ENCODE results near the gene SH3RF3.

DNA sequence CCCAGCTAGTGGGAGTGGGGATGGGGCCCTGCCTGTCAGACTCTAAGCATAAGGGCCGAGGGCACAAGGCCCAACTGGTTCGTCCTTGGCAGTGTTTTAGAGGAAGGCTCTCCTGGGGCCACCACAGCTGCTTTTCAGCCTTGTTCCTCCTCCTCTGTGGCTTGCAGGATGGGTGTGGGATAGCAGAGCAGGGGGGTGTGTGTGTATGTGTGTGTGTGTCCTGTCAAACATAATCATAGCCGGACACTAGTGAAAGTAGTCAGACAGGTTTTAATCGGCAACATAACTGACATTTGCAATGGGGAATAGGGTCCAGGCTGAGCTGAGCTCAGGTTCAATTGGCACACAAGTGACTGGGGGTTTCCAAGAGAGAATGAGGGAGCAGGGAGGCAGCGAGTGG is 370.6 kb downstream of the SH3RF3 start:
- no peak for TF ChIP-seq POLR2A (IDR thresholded peaks at IDR 0.05)
- TF ChIP-seq, protein P1, sequence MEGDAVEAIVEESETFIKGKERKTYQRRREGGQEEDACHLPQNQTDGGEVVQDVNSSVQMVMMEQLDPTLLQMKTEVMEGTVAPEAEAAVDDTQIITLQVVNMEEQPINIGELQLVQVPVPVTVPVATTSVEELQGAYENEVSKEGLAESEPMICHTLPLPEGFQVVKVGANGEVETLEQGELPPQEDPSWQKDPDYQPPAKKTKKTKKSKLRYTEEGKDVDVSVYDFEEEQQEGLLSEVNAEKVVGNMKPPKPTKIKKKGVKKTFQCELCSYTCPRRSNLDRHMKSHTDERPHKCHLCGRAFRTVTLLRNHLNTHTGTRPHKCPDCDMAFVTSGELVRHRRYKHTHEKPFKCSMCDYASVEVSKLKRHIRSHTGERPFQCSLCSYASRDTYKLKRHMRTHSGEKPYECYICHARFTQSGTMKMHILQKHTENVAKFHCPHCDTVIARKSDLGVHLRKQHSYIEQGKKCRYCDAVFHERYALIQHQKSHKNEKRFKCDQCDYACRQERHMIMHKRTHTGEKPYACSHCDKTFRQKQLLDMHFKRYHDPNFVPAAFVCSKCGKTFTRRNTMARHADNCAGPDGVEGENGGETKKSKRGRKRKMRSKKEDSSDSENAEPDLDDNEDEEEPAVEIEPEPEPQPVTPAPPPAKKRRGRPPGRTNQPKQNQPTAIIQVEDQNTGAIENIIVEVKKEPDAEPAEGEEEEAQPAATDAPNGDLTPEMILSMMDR (IDR thresholded peaks at IDR 0.05) = no peak

Data from vagina (tissue), 2 donors.